HCT116 (cell line): ENCODE measurements around the gene CELF4.

Experiments
- EZH2 ChIP-seq: fragments of 200-600 bp; sonication (generic); IDR thresholded peaks from 2 replicates; pipeline ENCODE4 v1.6.1; 2017; ENCODE audit warnings: antibody characterized with exemption, mixed run types
- POLR2AphosphoS5 ChIP-seq: IDR thresholded peaks from 2 replicates; pipeline ENCODE4 v1.6.1; 2011; ENCODE audit warnings: mild to moderate bottlenecking, low read depth, low read length, moderate library complexity
- RAD21 ChIP-seq: IDR thresholded peaks from 2 replicates; pipeline ENCODE4 v1.6.1; 2012; ENCODE audit warnings: low read depth, mild to moderate bottlenecking
- TF ChIP-seq, protein P1 (sequence below), 3 experiments: fragments of 200-600 bp in 1 of 3; sonication (generic) in 1 of 3; IDR thresholded peaks in 2 of 3; conservative IDR thresholded peaks in 1 of 3; 2 replicates each; pipeline ENCODE4 v1.5.1; 2012 to 2017; ENCODE audit warnings: low read depth in 2 of 3, low read length in 2 of 3, antibody characterized with exemption in 1 of 3, borderline replicate concordance in 1 of 3, control low read depth in 1 of 3, mild to moderate bottlenecking in 1 of 3, mixed read lengths in 1 of 3, mixed run types in 1 of 3, moderate library complexity in 1 of 3; ENCODE audit not compliant: insufficient read depth in 1 of 3
- TF ChIP-seq, protein P2 (sequence below): IDR thresholded peaks from 2 replicates; pipeline ENCODE4 v1.6.1; 2012
- TF ChIP-seq, protein P3 (sequence below): IDR thresholded peaks from 2 replicates; pipeline ENCODE4 v1.6.1; 2012; ENCODE audit warnings: low read depth

DNA sequence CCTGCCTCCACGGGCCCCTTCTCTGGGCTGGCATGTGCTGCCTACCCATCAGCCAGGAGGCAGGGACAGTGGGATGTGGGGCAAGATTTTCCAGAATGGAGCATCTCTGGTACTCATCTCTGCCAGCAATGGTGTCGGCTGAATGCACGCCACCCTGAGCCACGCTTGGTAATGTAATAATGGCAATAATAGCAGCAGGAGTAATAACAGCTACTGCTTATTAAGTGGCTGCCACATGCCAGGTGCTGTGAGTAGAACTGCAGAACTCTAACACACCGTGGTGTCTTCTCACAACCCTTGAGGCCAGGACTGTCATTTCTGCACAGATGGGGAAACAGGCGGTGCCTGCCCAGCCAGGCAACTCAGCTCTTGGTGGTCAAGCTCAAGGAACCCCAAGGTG lies 113.6 kb downstream of the CELF4 start:
- TF ChIP-seq, protein P1, sequence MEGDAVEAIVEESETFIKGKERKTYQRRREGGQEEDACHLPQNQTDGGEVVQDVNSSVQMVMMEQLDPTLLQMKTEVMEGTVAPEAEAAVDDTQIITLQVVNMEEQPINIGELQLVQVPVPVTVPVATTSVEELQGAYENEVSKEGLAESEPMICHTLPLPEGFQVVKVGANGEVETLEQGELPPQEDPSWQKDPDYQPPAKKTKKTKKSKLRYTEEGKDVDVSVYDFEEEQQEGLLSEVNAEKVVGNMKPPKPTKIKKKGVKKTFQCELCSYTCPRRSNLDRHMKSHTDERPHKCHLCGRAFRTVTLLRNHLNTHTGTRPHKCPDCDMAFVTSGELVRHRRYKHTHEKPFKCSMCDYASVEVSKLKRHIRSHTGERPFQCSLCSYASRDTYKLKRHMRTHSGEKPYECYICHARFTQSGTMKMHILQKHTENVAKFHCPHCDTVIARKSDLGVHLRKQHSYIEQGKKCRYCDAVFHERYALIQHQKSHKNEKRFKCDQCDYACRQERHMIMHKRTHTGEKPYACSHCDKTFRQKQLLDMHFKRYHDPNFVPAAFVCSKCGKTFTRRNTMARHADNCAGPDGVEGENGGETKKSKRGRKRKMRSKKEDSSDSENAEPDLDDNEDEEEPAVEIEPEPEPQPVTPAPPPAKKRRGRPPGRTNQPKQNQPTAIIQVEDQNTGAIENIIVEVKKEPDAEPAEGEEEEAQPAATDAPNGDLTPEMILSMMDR (IDR thresholded peaks at IDR 0.05 in 2 of 3, conservative IDR thresholded peaks at IDR 0.05 in 1 of 3; ENCODE audit: borderline replicate concordance in 1 of 3, insufficient read depth in 1 of 3, low read depth in 2 of 3, low read length in 2 of 3) = no peak
- TF ChIP-seq EZH2 = no peak
- TF ChIP-seq, protein P2, sequence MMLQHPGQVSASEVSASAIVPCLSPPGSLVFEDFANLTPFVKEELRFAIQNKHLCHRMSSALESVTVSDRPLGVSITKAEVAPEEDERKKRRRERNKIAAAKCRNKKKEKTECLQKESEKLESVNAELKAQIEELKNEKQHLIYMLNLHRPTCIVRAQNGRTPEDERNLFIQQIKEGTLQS = no peak
- no peak for TF ChIP-seq POLR2AphosphoS5
- TF ChIP-seq RAD21 = no peak
- TF ChIP-seq, protein P3, sequence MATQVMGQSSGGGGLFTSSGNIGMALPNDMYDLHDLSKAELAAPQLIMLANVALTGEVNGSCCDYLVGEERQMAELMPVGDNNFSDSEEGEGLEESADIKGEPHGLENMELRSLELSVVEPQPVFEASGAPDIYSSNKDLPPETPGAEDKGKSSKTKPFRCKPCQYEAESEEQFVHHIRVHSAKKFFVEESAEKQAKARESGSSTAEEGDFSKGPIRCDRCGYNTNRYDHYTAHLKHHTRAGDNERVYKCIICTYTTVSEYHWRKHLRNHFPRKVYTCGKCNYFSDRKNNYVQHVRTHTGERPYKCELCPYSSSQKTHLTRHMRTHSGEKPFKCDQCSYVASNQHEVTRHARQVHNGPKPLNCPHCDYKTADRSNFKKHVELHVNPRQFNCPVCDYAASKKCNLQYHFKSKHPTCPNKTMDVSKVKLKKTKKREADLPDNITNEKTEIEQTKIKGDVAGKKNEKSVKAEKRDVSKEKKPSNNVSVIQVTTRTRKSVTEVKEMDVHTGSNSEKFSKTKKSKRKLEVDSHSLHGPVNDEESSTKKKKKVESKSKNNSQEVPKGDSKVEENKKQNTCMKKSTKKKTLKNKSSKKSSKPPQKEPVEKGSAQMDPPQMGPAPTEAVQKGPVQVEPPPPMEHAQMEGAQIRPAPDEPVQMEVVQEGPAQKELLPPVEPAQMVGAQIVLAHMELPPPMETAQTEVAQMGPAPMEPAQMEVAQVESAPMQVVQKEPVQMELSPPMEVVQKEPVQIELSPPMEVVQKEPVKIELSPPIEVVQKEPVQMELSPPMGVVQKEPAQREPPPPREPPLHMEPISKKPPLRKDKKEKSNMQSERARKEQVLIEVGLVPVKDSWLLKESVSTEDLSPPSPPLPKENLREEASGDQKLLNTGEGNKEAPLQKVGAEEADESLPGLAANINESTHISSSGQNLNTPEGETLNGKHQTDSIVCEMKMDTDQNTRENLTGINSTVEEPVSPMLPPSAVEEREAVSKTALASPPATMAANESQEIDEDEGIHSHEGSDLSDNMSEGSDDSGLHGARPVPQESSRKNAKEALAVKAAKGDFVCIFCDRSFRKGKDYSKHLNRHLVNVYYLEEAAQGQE = no peak
